Left ventricle myocardium inferior (tissue), 1 donor: ENCODE results near the gene PRKAG1. TPM values are rescaled to one million over a fixed set of nuclear protein-coding genes. Genes with fewer than 3 reads are reported as not detected.
A peak's percentile ranks its signal among the peaks of the same experiment; 100 is the strongest.

Experiments used
- DNase-seq: peaks from one replicate; pipeline ENCODE4 v3.0.0-alpha.2; 2020
- H3K27ac ChIP-seq: fragments of 200-600 bp; replicated peaks from 2 replicates; pipeline ENCODE4 v1.8.0; 2021
- H3K27me3 ChIP-seq: fragments of 200-600 bp; 2 replicates; pipeline ENCODE4 v1.8.0; 2021; ENCODE audit warnings: low read depth
- H3K36me3 ChIP-seq: fragments of 200-600 bp; 2 replicates; pipeline ENCODE4 v1.8.0; 2021
- H3K4me1 ChIP-seq: fragments of 200-600 bp; 2 replicates; pipeline ENCODE4 v1.8.0; 2021
- H3K4me3 ChIP-seq: fragments of 200-600 bp; 2 replicates; pipeline ENCODE4 v1.8.0; 2021; ENCODE audit warnings: mild to moderate bottlenecking, moderate library complexity
- H3K9me3 ChIP-seq: fragments of 200-600 bp; replicated peaks from 2 replicates; pipeline ENCODE4 v1.8.0; 2021
- intact Hi-C: fragments of 100-400 bp; cut with micrococcal nuclease; formaldehyde crosslinking; loops from one replicate; pipeline ENCODE4 v1.11.0; 2022
- total RNA-seq: library from RNA; stranded (reverse); fragmentation: NEBNext Ultra II Directional; extraction: Animal tissue kit (Norgen Biotek cat#: 25700); gene quantifications from one replicate; pipeline ENCODE4 v1.2.1, GENCODE V29; 2021
- TF ChIP-seq, protein P1 (sequence below): fragments of 200-600 bp; IDR thresholded peaks from 2 replicates; pipeline ENCODE4 v1.8.0; 2021; ENCODE audit warnings: antibody characterized with exemption, mild to moderate bottlenecking, borderline replicate concordance
- donor health status: DM: no; HTN: yes; CAD: no; lungs with severe emphysema.

PRKAG1 gene
- total RNA-seq, 1 donor from 2014 or later: 104 TPM

DNA sequence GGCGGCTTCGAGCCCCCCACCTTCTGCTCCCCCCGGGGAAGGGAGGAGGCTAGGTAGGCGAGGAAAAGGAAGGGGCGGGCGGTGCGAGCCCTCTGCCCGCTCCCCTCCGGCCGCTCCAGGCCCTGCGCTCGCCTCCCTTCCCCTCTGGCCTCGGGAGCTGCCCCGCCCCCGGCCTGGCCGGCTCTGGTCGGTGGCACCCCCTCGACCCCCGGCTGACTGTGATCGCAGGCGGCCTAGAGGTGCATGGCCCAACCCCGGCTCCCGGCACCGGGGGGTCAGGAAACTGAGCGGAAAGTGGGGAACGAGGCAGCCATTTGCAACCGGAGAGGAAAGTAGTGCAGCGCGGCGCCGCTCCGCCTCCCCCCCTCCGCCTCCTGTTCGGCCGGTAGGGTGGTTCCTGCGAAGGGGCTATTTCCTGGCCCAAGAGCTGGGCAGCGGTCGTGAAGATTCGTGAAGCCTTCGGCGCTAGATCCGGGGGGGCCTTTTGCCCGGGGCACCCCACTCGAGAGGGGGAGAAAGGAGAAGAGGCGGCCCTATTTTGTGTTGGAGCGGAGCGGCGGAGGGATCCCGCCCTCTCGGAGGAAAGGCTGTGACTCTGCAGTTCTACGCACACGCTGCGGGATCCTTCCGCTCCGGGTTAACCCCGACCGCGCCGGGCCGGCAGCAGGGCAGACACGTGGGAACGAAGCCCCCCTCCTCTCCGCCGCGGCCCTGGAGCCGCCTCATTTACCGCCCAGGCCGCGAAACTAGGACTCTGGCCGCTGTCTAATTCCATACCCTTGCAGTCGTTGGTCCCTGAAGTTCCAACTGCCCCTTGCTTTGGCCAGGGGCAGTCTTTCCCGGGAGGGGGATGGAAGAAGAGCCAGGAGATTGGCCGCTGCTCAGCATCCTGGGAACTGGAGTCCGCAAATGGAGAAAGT is 41.9 kb upstream of the PRKAG1 start, which contains the start of gene KMT2D:
Gene KMT2D (minus strand): TSS at position 558 of the 920 bp plus-strand sequence. CDS start 5,470 bp downstream, outside the sequence.
- DNase-seq: peak; percentile 93
- Histone ChIP-seq H3K36me3 (no peaks in the 10 kb centered on the region), H3K4me3 (peak within 1 kb of the TSS; percentile 99), H3K9me3 (no peaks in the 10 kb centered on the region), H3K27me3 (no peaks in the 10 kb centered on the region), H3K27ac (peak within 1 kb of the TSS; percentile 100), H3K4me1 (peaks cover 66% of the 10 kb centered on the region)
- TF ChIP-seq, protein P1, sequence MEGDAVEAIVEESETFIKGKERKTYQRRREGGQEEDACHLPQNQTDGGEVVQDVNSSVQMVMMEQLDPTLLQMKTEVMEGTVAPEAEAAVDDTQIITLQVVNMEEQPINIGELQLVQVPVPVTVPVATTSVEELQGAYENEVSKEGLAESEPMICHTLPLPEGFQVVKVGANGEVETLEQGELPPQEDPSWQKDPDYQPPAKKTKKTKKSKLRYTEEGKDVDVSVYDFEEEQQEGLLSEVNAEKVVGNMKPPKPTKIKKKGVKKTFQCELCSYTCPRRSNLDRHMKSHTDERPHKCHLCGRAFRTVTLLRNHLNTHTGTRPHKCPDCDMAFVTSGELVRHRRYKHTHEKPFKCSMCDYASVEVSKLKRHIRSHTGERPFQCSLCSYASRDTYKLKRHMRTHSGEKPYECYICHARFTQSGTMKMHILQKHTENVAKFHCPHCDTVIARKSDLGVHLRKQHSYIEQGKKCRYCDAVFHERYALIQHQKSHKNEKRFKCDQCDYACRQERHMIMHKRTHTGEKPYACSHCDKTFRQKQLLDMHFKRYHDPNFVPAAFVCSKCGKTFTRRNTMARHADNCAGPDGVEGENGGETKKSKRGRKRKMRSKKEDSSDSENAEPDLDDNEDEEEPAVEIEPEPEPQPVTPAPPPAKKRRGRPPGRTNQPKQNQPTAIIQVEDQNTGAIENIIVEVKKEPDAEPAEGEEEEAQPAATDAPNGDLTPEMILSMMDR: peak; percentile 56
- intact Hi-C loops: loop anchor here (10.0 kb wide), 1 partner anchor 64 kb away; no protein-coding TSS in a partner anchor

GRCh38 chr12:49059299-49060171 is 41.0 kb upstream of the PRKAG1 start:
- Histone ChIP-seq H3K4me3 (peak overlapping the region; percentile 99), H3K27ac (peak overlapping the region; percentile 100), H3K27me3 (no peaks in the 10 kb centered on the region), H3K36me3 (peaks cover 4% of the 10 kb centered on the region), H3K9me3 (no peaks in the 10 kb centered on the region), H3K4me1 (peaks cover 75% of the 10 kb centered on the region)
- no peak for DNase-seq
- TF ChIP-seq, protein P1: no peak
- intact Hi-C loops: loop anchor here (10.0 kb wide), 1 partner anchor 65 kb away; no protein-coding TSS in a partner anchor

GRCh38 chr12:49059045-49059298 is 40.4 kb upstream of the PRKAG1 start:
- Histone ChIP-seq H3K9me3 (no peaks in the 10 kb centered on the region), H3K4me1 (peaks cover 74% of the 10 kb centered on the region), H3K27me3 (no peaks in the 10 kb centered on the region), H3K4me3 (peak overlapping the region; percentile 99), H3K27ac (peak overlapping the region; percentile 100), H3K36me3 (peaks cover 9% of the 10 kb centered on the region)
- DNase-seq: no peak
- intact Hi-C loops: no loop called here
- TF ChIP-seq, protein P1: no peak

GRCh38 chr12:49058366-49059044 is 39.9 kb upstream of the PRKAG1 start:
- Histone ChIP-seq H3K4me1 (peaks cover 74% of the 10 kb centered on the region), H3K36me3 (peaks cover 14% of the 10 kb centered on the region), H3K9me3 (no peaks in the 10 kb centered on the region), H3K4me3 (peak overlapping the region; percentile 99), H3K27ac (peak overlapping the region; percentile 100), H3K27me3 (no peaks in the 10 kb centered on the region)
- TF ChIP-seq, protein P1: no peak
- intact Hi-C loops: no loop called here
- DNase-seq: no peak

- no peaks in the 10 kb centered on the region for H3K9me3 ChIP-seq
- intact Hi-C loops: no loop called here
- H3K27me3 ChIP-seq: no peaks in the 10 kb centered on the region
- TF ChIP-seq, protein P1: no peak
- H3K4me1 ChIP-seq: peaks cover 74% of the 10 kb centered on the region
- H3K27ac ChIP-seq: peak overlapping the region; percentile 100
- peaks cover 20% of the 10 kb centered on the region for H3K36me3 ChIP-seq
- no peak for DNase-seq
- peak overlapping the region; percentile 99 for H3K4me3 ChIP-seq
Observed at GRCh38 chr12:49057888-49058287, 39.3 kb upstream of the PRKAG1 start.
